Suprapubic skin (tissue), 4 donors: ENCODE measurements around the gene EHD4. TPM values are rescaled to one million over a fixed set of nuclear protein-coding genes. Genes with fewer than 3 reads are reported as not detected.

Experiments used
- DNase-seq, 2 donors: peaks; one replicate each; pipeline ENCODE4 v3.0.0-alpha.2; 2019; ENCODE audit warnings: low spot score in 2 of 2
- H3K27ac ChIP-seq: fragments of 200-600 bp; sonication (generic); one replicate; pipeline ENCODE4 v1.5.1; 2019
- H3K27me3 ChIP-seq: fragments of 200-600 bp; sonication (generic); one replicate; pipeline ENCODE4 v1.5.1; 2019
- H3K36me3 ChIP-seq: fragments of 200-600 bp; sonication (generic); one replicate; pipeline ENCODE4 v1.5.1; 2019
- H3K4me1 ChIP-seq: fragments of 200-600 bp; sonication (generic); one replicate; pipeline ENCODE4 v1.5.1; 2019
- H3K4me3 ChIP-seq: fragments of 200-600 bp; sonication (generic); one replicate; pipeline ENCODE4 v1.5.1; 2019; ENCODE audit warnings: mild to moderate bottlenecking
- H3K9me3 ChIP-seq: fragments of 200-600 bp; sonication (generic); one replicate; pipeline ENCODE4 v1.5.1; 2019
- CTCF ChIP-seq, 2 donors: fragments of 200-600 bp in 1 of 2; fragments of 450-650 bp in 1 of 2; sonication (generic) in 1 of 2; IDR thresholded peaks; one replicate each; pipeline ENCODE4 v1.5.1; 2016 to 2019; ENCODE audit warnings: antibody characterized with exemption in 2 of 2, mild to moderate bottlenecking in 1 of 2, moderate library complexity in 1 of 2
- EP300 ChIP-seq: sonication (generic); formaldehyde crosslinking; IDR thresholded peaks from one replicate; pipeline ENCODE4 v1.6.1; 2017; ENCODE audit warnings: antibody characterized with exemption
- POLR2A ChIP-seq, 2 donors: fragments of 450-650 bp; IDR thresholded peaks; one replicate each; pipeline ENCODE4 v1.6.1; 2017; ENCODE audit warnings: antibody characterized with exemption in 2 of 2, mild to moderate bottlenecking in 2 of 2, moderate library complexity in 2 of 2
- POLR2AphosphoS5 ChIP-seq, 3 donors: sonication (generic); formaldehyde crosslinking; IDR thresholded peaks; one replicate each; pipeline ENCODE4 v1.6.1; 2017; ENCODE audit warnings: antibody characterized with exemption in 3 of 3
- WGBS: methylation state at CpG from one replicate; pipeline ENCODE4 v1.1.5; 2018; 5-methylcytosine and 5-hydroxymethylcytosine counted together
- total RNA-seq, 4 donors: library from RNA; depleted of rRNA; stranded (reverse); fragments of >200 nt; gene quantifications; one replicate each; pipeline ENCODE4 v1.1.0, GENCODE V29; 2016

Gene EHD4
- total RNA-seq, 4 donors from 2014 or later = 16.0 to 31.4 (median 20.9) TPM

- Histone ChIP-seq H3K4me1 (no peaks in the 10 kb centered on the region), H3K36me3 (peaks cover 27% of the 10 kb centered on the region), H3K9me3 (no peaks in the 10 kb centered on the region), H3K27me3 (no peaks in the 10 kb centered on the region), H3K27ac (no peak overlapping the region), H3K4me3 (no peak overlapping the region)
- DNase-seq = no peak
- 79% methylated on average over 15 of the region's 15 CpGs for WGBS
- no peak for TF ChIP-seq POLR2A (IDR thresholded peaks at IDR 0.05)
- no peak for TF ChIP-seq EP300
- TF ChIP-seq POLR2AphosphoS5 (IDR thresholded peaks at IDR 0.05) = no peak
- TF ChIP-seq CTCF (IDR thresholded peaks at IDR 0.05) = no peak
Observed at GRCh38 chr15:41999290-42000285, 27.2 kb upstream of the EHD4 start.

- Histone ChIP-seq H3K27ac (no peak overlapping the region), H3K4me3 (no peak overlapping the region), H3K4me1 (no peaks in the 10 kb centered on the region), H3K36me3 (peaks cover 26% of the 10 kb centered on the region), H3K27me3 (no peaks in the 10 kb centered on the region), H3K9me3 (no peaks in the 10 kb centered on the region)
- DNase-seq = no peak
- no peak for TF ChIP-seq POLR2AphosphoS5 (IDR thresholded peaks at IDR 0.05)
- no peak for TF ChIP-seq EP300
- TF ChIP-seq CTCF (IDR thresholded peaks at IDR 0.05) = no peak
- TF ChIP-seq POLR2A (IDR thresholded peaks at IDR 0.05) = no peak
- WGBS = 45% methylated on average over 3 of the region's 3 CpGs
Observed at GRCh38 chr15:41997845-41998244, 25.5 kb upstream of the EHD4 start.

GRCh38 chr15:41996921-41997592, 24.7 kb upstream of the EHD4 start:
- H3K4me3 ChIP-seq = no peak overlapping the region
- 84% methylated on average over 13 of the region's 13 CpGs for WGBS
- no peak for TF ChIP-seq EP300
- TF ChIP-seq POLR2A (IDR thresholded peaks at IDR 0.05) = no peak
- no peak for TF ChIP-seq CTCF (IDR thresholded peaks at IDR 0.05)
- TF ChIP-seq POLR2AphosphoS5 (IDR thresholded peaks at IDR 0.05) = no peak
- no peak overlapping the region for H3K27ac ChIP-seq
- H3K4me1 ChIP-seq = no peaks in the 10 kb centered on the region
- peaks cover 26% of the 10 kb centered on the region for H3K36me3 ChIP-seq
- H3K9me3 ChIP-seq = no peaks in the 10 kb centered on the region
- DNase-seq = no peak
- no peaks in the 10 kb centered on the region for H3K27me3 ChIP-seq

GRCh38 chr15:41996376-41996775, 24.0 kb upstream of the EHD4 start:
- no peak overlapping the region for H3K27ac ChIP-seq
- DNase-seq = no peak
- TF ChIP-seq POLR2AphosphoS5 (IDR thresholded peaks at IDR 0.05) (no peak), CTCF (IDR thresholded peaks at IDR 0.05) (no peak), EP300 (no peak), POLR2A (IDR thresholded peaks at IDR 0.05) (no peak)
- H3K9me3 ChIP-seq = no peaks in the 10 kb centered on the region
- H3K4me3 ChIP-seq = no peak overlapping the region
- WGBS = 88% methylated on average over 10 of the region's 10 CpGs
- no peaks in the 10 kb centered on the region for H3K4me1 ChIP-seq
- no peaks in the 10 kb centered on the region for H3K27me3 ChIP-seq
- peaks cover 26% of the 10 kb centered on the region for H3K36me3 ChIP-seq

- no peaks in the 10 kb centered on the region for H3K4me1 ChIP-seq
- no peak overlapping the region for H3K27ac ChIP-seq
- no peak for DNase-seq
- no peak for TF ChIP-seq POLR2AphosphoS5 (IDR thresholded peaks at IDR 0.05)
- no peak for TF ChIP-seq POLR2A (IDR thresholded peaks at IDR 0.05)
- no peak for TF ChIP-seq CTCF (IDR thresholded peaks at IDR 0.05)
- no peak for TF ChIP-seq EP300
- no peaks in the 10 kb centered on the region for H3K9me3 ChIP-seq
- H3K27me3 ChIP-seq = no peaks in the 10 kb centered on the region
- no peak overlapping the region for H3K4me3 ChIP-seq
- peaks cover 21% of the 10 kb centered on the region for H3K36me3 ChIP-seq
- WGBS = 97% methylated on average over 6 of the region's 7 CpGs
Observed at GRCh38 chr15:41995476-41995855, 23.1 kb upstream of the EHD4 start.
